ENCODE data around the gene BCLAF1.

GRCh38 chr6:136289579-136290409 lies at the start of gene BCLAF1:
- TF ChIP-seq, protein P1, sequence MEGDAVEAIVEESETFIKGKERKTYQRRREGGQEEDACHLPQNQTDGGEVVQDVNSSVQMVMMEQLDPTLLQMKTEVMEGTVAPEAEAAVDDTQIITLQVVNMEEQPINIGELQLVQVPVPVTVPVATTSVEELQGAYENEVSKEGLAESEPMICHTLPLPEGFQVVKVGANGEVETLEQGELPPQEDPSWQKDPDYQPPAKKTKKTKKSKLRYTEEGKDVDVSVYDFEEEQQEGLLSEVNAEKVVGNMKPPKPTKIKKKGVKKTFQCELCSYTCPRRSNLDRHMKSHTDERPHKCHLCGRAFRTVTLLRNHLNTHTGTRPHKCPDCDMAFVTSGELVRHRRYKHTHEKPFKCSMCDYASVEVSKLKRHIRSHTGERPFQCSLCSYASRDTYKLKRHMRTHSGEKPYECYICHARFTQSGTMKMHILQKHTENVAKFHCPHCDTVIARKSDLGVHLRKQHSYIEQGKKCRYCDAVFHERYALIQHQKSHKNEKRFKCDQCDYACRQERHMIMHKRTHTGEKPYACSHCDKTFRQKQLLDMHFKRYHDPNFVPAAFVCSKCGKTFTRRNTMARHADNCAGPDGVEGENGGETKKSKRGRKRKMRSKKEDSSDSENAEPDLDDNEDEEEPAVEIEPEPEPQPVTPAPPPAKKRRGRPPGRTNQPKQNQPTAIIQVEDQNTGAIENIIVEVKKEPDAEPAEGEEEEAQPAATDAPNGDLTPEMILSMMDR (IDR thresholded peaks at IDR 0.05) = peak in 1 of 2 donors; percentile 17
- peak; percentile 37 for TF ChIP-seq EP300 (IDR thresholded peaks at IDR 0.05)
- peak; percentile 80 to 98 (median 92) for TF ChIP-seq POLR2AphosphoS5 (IDR thresholded peaks at IDR 0.05)
- peak; percentile 78 to 96 for TF ChIP-seq POLR2A (IDR thresholded peaks at IDR 0.05)
